Common myeloid progenitor, CD34-positive (primary cell): ENCODE data around the gene ATCAY.
"Not testable (repeated sequence)": the region's sequence is repeated elsewhere in the genome, so short reads cannot be mapped to it uniquely, and the experiment has no call there.

Experiments
- CTCF ChIA-PET: fragments of 350-600 bp; sonication (Branson Sonifier 250); formaldehyde crosslinking; loops from one replicate; lab custom pipeline; 2021; ENCODE audit warnings: antibody characterized with exemption; lab: Charles Lee
- POLR2A ChIA-PET: fragments of 350-600 bp; sonication (Branson Sonifier 250); formaldehyde crosslinking; loops from one replicate; lab custom pipeline; 2021; ENCODE audit warnings: antibody characterized with exemption; lab: Charles Lee
- DNase-seq, 3 donors: peaks; one replicate each; pipeline versions ENCODE4 v3.0.0 to v3.0.0-alpha.2; 2013
- H3K27ac ChIP-seq, 2 experiments: 1 replicate in 1 of 2; 2 replicates in 1 of 2; pipeline ENCODE4 v1.7.0; 2013; ENCODE audit warnings: inconsistent platforms in 2 of 2, low read length in 2 of 2, mild to moderate bottlenecking in 2 of 2, low read depth in 1 of 2, moderate library complexity in 1 of 2; ENCODE audit not compliant: severe bottlenecking in 2 of 2, insufficient read depth in 1 of 2, poor library complexity in 1 of 2
- H3K27me3 ChIP-seq, 5 experiments: replicated peaks in 2 of 5; 1 replicate in 3 of 5; 2 replicates in 2 of 5; pipeline versions ENCODE4 v1.6.1 to v1.7.0; 2013; ENCODE audit warnings: low read length in 4 of 5, mild to moderate bottlenecking in 2 of 5, moderate library complexity in 2 of 5, inconsistent platforms in 1 of 5; ENCODE audit not compliant: insufficient read depth in 5 of 5, control insufficient read depth in 4 of 5
- H3K36me3 ChIP-seq, 4 experiments: 1 replicate in 2 of 4; 2 replicates in 2 of 4; pipeline versions ENCODE4 v1.6.1 to v1.7.0; 2013; ENCODE audit warnings: low read length in 3 of 4, control low read depth in 1 of 4, mild to moderate bottlenecking in 1 of 4; ENCODE audit not compliant: control insufficient read depth in 4 of 4, insufficient read depth in 4 of 4
- H3K4me1 ChIP-seq, 4 experiments: 1 replicate in 3 of 4; 2 replicates in 1 of 4; pipeline versions ENCODE4 v1.6.1 to v1.7.1; 2013; ENCODE audit warnings: low read length in 3 of 4, mild to moderate bottlenecking in 3 of 4, control low read depth in 1 of 4, inconsistent platforms in 1 of 4, moderate library complexity in 1 of 4; ENCODE audit not compliant: control insufficient read depth in 4 of 4, insufficient read depth in 4 of 4; ENCODE audit errors: control extremely low read depth in 1 of 4
- H3K4me3 ChIP-seq, 7 experiments: 1 replicate in 4 of 7; 2 replicates in 3 of 7; pipeline versions ENCODE4 v1.5.1 to v1.7.0; 2013; ENCODE audit warnings: mild to moderate bottlenecking in 7 of 7, low read length in 6 of 7, moderate library complexity in 6 of 7, inconsistent platforms in 2 of 7, low read depth in 2 of 7, control low read depth in 1 of 7; ENCODE audit not compliant: insufficient read depth in 4 of 7, control insufficient read depth in 1 of 7; ENCODE audit errors: extremely low read depth in 1 of 7
- H3K9me3 ChIP-seq, 5 experiments: 1 replicate in 4 of 5; 2 replicates in 1 of 5; pipeline versions ENCODE4 v1.6.1 to v1.7.1; 2013; ENCODE audit warnings: low read length in 4 of 5, mild to moderate bottlenecking in 2 of 5, inconsistent platforms in 1 of 5, low read depth in 1 of 5, moderate library complexity in 1 of 5; ENCODE audit not compliant: control insufficient read depth in 4 of 5, insufficient read depth in 2 of 5; ENCODE audit errors: control extremely low read depth in 1 of 5
- WGBS: methylation state at CpG from one replicate; pipeline ENCODE4 v1.1.5; 2013; ENCODE audit not compliant: insufficient coverage; 5-methylcytosine and 5-hydroxymethylcytosine counted together

The ATCAY gene

GRCh38 chr19:3881272-3882040, 971 bp downstream of the ATCAY start:
- H3K27me3 ChIP-seq, result peaks cover 5 to 54% (median 17%) of the 10 kb centered on the region in 5 experiments
- WGBS, result 3% methylated on average over 16 of the region's 31 CpGs

GRCh38 chr19:3882041-3882384, 1.5 kb downstream of the ATCAY start:
- Histone ChIP-seq H3K4me1 (peaks cover 0 to 14% (median 10%) of the 10 kb centered on the region in 4 experiments), H3K9me3 (no peaks in the 10 kb centered on the region), H3K27me3 (peaks cover 5 to 54% (median 17%) of the 10 kb centered on the region in 5 experiments), H3K27ac (no peak overlapping the region), H3K36me3 (no peaks in the 10 kb centered on the region), H3K4me3 (peak overlapping the region in 1 of 7 experiments; percentile 33)
- 16% methylated on average over 5 of the region's 6 CpGs for WGBS
- ChIA-PET CTCF (no interaction called here), POLR2A (no interaction called here)
- DNase-seq, result no peak

More at GRCh38 chr19:3881272-3882040, 971 bp downstream of the ATCAY start:
- ChIA-PET POLR2A (interaction anchor here (0.5 kb wide), 1 partner anchor 40 kb away, joined by 3 read pairs; no protein-coding TSS in a partner anchor), CTCF (interaction anchor here (1.2 kb wide), 1 partner anchor 10 kb away, joined by 4 read pairs; no protein-coding TSS in a partner anchor)
- H3K9me3 ChIP-seq, result no peaks in the 10 kb centered on the region
- no peaks in the 10 kb centered on the region for H3K36me3 ChIP-seq
- no peak overlapping the region for H3K27ac ChIP-seq
- peaks cover 0 to 14% (median 10%) of the 10 kb centered on the region in 4 experiments for H3K4me1 ChIP-seq
- DNase-seq, result peak; percentile 34 to 75 (median 75)
- peak overlapping the region in 1 of 7 experiments; percentile 33 for H3K4me3 ChIP-seq

DNA sequence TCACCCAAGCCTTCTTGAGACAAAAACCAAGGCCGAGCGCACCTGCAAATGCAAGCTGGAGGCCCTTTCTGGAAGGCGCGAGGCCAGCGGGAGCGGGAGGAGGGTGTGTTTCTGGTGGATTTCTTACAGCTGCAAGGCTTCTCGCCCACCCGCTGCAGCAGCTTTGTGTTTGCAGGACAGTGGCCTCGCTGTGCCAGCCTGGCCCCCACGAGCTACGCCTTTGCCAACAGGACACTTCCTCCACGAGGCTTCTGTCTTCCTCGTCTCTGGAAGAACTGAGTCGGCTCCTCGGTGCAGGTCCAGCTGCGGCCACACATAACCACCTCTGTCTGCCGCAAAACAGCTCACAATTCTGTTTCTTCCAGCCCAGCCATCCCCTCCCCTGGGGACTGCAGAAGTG, 10.1 kb downstream of the ATCAY start:
- Histone ChIP-seq H3K27ac (no peak overlapping the region), H3K36me3 (no peaks in the 10 kb centered on the region), H3K4me1 (no peaks in the 10 kb centered on the region), H3K4me3 (no peak overlapping the region), H3K27me3 (no peaks in the 10 kb centered on the region), H3K9me3 (no peaks in the 10 kb centered on the region)
- 88% methylated on average over 14 of the region's 17 CpGs for WGBS
- CTCF ChIA-PET, result no interaction called here
- no peak for DNase-seq
- POLR2A ChIA-PET, result no interaction called here

DNA sequence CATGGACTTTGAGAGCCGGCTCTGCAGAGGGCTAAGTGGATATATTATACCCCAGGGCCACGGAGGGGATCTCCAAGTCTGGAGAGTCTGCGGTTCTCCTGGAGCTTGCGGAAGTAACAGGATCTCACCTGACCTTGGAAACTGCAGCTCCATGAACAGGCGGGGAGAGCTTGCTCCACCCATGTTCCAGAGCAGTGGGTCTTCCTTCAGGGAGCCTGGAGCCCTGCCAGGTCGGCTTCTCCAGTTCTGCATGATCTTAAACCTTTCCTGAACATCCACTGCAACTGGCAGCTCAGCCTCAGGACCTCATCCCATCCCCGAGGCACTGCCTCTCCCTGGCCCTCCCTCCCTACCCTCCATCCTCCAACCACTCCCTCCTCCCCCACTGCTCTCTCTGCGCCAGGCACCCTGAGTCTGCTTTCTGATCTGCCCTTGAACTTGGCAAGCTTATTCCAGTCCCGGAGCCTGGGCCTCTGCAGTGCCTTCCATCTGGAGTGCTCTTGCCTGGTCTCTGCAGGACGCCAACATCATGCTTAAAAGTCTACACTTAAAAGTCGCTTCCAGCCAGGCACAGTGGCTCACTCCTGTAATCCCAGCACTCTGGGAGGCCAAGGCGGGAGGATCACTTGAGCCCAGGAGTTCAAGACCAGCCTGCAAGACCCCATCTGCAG, 13.2 kb downstream of the ATCAY start:
- Histone ChIP-seq H3K9me3 (peaks cover 2 to 5% (median 3%) of the 10 kb centered on the region in 5 experiments), H3K4me3 (no peak overlapping the region), H3K27me3 (no peaks in the 10 kb centered on the region), H3K27ac (no peak overlapping the region), H3K36me3 (no peaks in the 10 kb centered on the region), H3K4me1 (no peaks in the 10 kb centered on the region)
- 90% methylated on average over 12 of the region's 12 CpGs for WGBS
- CTCF ChIA-PET, result interaction anchor here (1.0 to 1.3 kb wide), 2 partner anchors 9 to 57 kb away, joined by 3 read pairs; no protein-coding TSS in a partner anchor
- POLR2A ChIA-PET, result interaction anchor here (0.7 kb wide), 1 partner anchor 15 kb away, joined by 3 read pairs; no protein-coding TSS in a partner anchor
- no peak for DNase-seq

- H3K36me3 ChIP-seq, DNase-seq, H3K4me3 ChIP-seq, H3K27ac ChIP-seq, H3K27me3 ChIP-seq, H3K9me3 ChIP-seq, POLR2A ChIA-PET, H3K4me1 ChIP-seq: not testable (repeated sequence)
- 94% methylated on average over 4 of the region's 5 CpGs for WGBS
- CTCF ChIA-PET, result interaction anchor here (0.6 kb wide), 1 partner anchor 21 kb away, joined by 3 read pairs; no protein-coding TSS in a partner anchor
Observed at GRCh38 chr19:3894959-3895358, 14.5 kb downstream of the ATCAY start.

- Histone ChIP-seq H3K27me3 (no peaks in the 10 kb centered on the region), H3K9me3 (peaks cover 2 to 6% (median 3%) of the 10 kb centered on the region in 5 experiments), H3K27ac (no peak overlapping the region), H3K4me1 (no peaks in the 10 kb centered on the region), H3K4me3 (no peak overlapping the region), H3K36me3 (no peaks in the 10 kb centered on the region)
- ChIA-PET POLR2A (no interaction called here), CTCF (no interaction called here)
- no CpG with 5 or more reads among the region's 5 CpGs for whole genome bisulfite sequencing
- DNase-seq, result no peak
Observed at GRCh38 chr19:3895788-3896187, 15.3 kb downstream of the ATCAY start.

DNA sequence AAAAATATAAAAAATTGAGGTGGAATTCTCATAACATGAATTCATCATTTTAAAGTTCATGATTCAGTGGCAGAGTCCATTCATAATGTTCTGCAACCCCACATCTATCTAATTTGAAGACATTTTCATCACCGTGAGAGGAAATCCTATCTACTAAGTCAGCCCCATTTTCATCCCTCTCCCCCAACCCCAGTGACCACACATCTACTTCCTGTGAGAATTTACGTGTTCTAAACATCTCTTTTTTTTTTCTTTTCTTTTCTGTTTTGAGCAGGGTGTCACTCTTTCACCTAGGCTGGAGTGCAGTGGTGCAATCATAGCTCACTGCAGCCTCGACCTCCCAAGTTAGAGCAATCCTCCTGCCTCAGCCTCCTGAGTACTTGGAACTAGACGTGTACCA, 17.5 kb downstream of the ATCAY start:
- DNase-seq, result peak in 2 of 3 donors; percentile 19 to 37

More for the DNA sequence above, 17.5 kb downstream of the ATCAY start:
- 33% methylated on average over 3 of the region's 4 CpGs for WGBS
- ChIA-PET CTCF (no interaction called here), POLR2A (no interaction called here)
- H3K4me3 ChIP-seq, result no peak overlapping the region
- H3K36me3 ChIP-seq, result no peaks in the 10 kb centered on the region
- no peaks in the 10 kb centered on the region for H3K4me1 ChIP-seq
- no peak overlapping the region for H3K27ac ChIP-seq
- H3K9me3 ChIP-seq, result peaks cover 2 to 6% (median 3%) of the 10 kb centered on the region in 5 experiments
- peaks cover 0 to 2% (median 0%) of the 10 kb centered on the region in 5 experiments for H3K27me3 ChIP-seq
